Upper lobe of right lung (tissue), 1 donor: ENCODE measurements around the gene BACE1-AS. TPM values are rescaled to one million over a fixed set of nuclear protein-coding genes. Genes with fewer than 3 reads are reported as not detected.

Source experiments
- ATAC-seq: fragments of 200-7000 bp; cut with Tn5 transposase; one replicate; pipeline ENCODE4 v1.9.1; 2020; ENCODE audit warnings: mild to moderate bottlenecking, moderate library complexity
- DNase-seq: peaks from one replicate; pipeline ENCODE4 v3.0.0-alpha.2; 2020
- H3K27ac ChIP-seq: fragments of 200-600 bp; one replicate; pipeline ENCODE4 v1.8.0; 2022
- H3K27me3 ChIP-seq: fragments of 200-600 bp; one replicate; pipeline ENCODE4 v1.8.0; 2022; ENCODE audit warnings: mild to moderate bottlenecking
- H3K36me3 ChIP-seq: fragments of 200-600 bp; one replicate; pipeline ENCODE4 v1.8.0; 2022
- H3K4me1 ChIP-seq: fragments of 200-600 bp; one replicate; pipeline ENCODE4 v1.8.0; 2022
- H3K4me3 ChIP-seq: fragments of 200-600 bp; one replicate; pipeline ENCODE4 v1.8.0; 2022; ENCODE audit warnings: mild to moderate bottlenecking
- H3K9me3 ChIP-seq: fragments of 200-600 bp; one replicate; pipeline ENCODE4 v1.8.0; 2022
- intact Hi-C: fragments of 100-400 bp; cut with DNase I; formaldehyde crosslinking; loops from one replicate; pipeline ENCODE4 v1.11.0; 2022
- total RNA-seq: library from RNA; stranded (reverse); fragmentation: NEBNext Ultra II Directional; extraction: Animal tissue kit (Norgen Biotek cat#: 25700); gene quantifications from one replicate; pipeline ENCODE4 v1.2.1, GENCODE V29; 2021
- TF ChIP-seq, protein P1 (sequence below): fragments of 200-600 bp; IDR thresholded peaks from one replicate; pipeline ENCODE4 v1.8.0; 2022; ENCODE audit warnings: antibody characterized with exemption
- donor health status: DM: no; HTN: yes; CAD: no; lungs with severe emphysema.

Gene BACE1-AS
- total RNA-seq, 1 donor from 2014 or later, result 8.2 TPM

DNA sequence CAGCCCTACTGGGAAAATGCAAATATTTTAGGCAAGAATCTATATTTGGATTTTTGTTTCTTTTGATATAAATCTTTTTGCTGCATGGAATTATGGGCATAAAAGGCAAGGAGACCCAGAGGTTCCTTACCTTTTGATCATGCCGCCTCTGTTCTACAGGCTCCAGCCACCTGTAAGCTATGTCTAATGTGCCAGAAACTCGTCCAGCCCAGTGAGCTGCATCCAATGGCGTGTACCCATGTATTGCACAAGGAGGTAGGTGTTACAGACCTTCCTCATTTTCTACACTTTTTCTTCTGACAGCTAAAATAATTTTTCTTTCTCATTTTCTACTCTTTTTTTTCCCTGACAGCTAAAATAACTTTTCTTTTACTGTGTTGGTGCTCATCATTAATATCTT is 8.2 kb upstream of the BACE1-AS start:
- peaks cover 71% of the 10 kb centered on the region for H3K36me3 ChIP-seq

DNA sequence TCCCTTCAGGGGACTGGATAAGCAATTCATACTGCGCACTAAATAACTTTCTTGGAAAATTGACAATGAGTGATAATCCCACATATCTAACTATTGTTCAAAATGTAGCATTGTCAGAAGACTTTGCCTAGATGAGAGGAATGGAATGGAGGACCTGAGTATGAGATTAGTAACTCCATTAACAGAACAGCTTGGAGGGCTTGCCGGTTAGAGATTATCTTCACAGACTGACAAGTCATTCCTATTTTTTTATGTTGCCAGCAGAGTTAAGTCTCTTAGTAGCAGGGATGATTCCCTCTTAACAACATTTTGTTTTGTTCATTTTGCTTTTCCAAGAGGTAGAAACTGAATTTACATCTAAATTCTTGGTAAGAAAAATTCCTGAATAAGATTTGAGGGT is 7.1 kb upstream of the BACE1-AS start:
- peaks cover 3% of the 10 kb centered on the region for H3K4me1 ChIP-seq
- intact Hi-C loops, result no loop called here
- H3K27me3 ChIP-seq, result no peaks in the 10 kb centered on the region
- DNase-seq (no peak), ATAC-seq (no peak)
- no peak overlapping the region for H3K27ac ChIP-seq
- TF ChIP-seq, protein P1, sequence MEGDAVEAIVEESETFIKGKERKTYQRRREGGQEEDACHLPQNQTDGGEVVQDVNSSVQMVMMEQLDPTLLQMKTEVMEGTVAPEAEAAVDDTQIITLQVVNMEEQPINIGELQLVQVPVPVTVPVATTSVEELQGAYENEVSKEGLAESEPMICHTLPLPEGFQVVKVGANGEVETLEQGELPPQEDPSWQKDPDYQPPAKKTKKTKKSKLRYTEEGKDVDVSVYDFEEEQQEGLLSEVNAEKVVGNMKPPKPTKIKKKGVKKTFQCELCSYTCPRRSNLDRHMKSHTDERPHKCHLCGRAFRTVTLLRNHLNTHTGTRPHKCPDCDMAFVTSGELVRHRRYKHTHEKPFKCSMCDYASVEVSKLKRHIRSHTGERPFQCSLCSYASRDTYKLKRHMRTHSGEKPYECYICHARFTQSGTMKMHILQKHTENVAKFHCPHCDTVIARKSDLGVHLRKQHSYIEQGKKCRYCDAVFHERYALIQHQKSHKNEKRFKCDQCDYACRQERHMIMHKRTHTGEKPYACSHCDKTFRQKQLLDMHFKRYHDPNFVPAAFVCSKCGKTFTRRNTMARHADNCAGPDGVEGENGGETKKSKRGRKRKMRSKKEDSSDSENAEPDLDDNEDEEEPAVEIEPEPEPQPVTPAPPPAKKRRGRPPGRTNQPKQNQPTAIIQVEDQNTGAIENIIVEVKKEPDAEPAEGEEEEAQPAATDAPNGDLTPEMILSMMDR, result no peak
- H3K9me3 ChIP-seq, result no peaks in the 10 kb centered on the region
- peaks cover 82% of the 10 kb centered on the region for H3K36me3 ChIP-seq
- H3K4me3 ChIP-seq, result no peak overlapping the region

More for the DNA sequence above, 8.2 kb upstream of the BACE1-AS start:
- Histone ChIP-seq H3K27ac (no peak overlapping the region), H3K4me1 (peaks cover 3% of the 10 kb centered on the region), H3K4me3 (no peak overlapping the region), H3K9me3 (no peaks in the 10 kb centered on the region), H3K27me3 (no peaks in the 10 kb centered on the region)
- intact Hi-C loops, result no loop called here
- TF ChIP-seq, protein P1, result no peak
- no peak for ATAC-seq
- no peak for DNase-seq

DNA sequence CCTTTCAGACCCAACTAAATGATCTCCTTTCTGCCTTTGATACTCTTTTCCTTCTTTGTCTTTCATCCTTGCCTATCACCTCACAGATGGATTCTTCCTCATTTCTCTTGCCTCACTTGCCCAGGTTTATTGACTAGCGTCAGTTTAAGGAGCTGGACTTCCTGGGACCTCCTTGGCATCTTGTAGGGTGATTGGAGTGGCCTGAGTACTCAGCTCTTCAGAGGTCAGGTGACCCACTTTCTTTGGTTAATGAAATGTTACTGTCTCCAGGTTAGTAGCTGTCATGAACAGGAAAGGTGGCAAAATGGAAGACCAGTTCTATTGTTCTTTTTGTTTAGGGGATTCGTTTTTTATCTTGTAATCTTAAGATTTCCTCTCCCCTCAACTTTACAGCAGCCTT is 4.6 kb upstream of the BACE1-AS start:
- DNase-seq (no peak), ATAC-seq (no peak)
- intact Hi-C loops, result no loop called here
- no peaks in the 10 kb centered on the region for H3K27me3 ChIP-seq
- H3K27ac ChIP-seq, result no peak overlapping the region
- no peaks in the 10 kb centered on the region for H3K9me3 ChIP-seq
- TF ChIP-seq, protein P1, result no peak
- H3K36me3 ChIP-seq, result peaks cover 90% of the 10 kb centered on the region
- H3K4me1 ChIP-seq, result peaks cover 3% of the 10 kb centered on the region
- H3K4me3 ChIP-seq, result no peak overlapping the region

DNA sequence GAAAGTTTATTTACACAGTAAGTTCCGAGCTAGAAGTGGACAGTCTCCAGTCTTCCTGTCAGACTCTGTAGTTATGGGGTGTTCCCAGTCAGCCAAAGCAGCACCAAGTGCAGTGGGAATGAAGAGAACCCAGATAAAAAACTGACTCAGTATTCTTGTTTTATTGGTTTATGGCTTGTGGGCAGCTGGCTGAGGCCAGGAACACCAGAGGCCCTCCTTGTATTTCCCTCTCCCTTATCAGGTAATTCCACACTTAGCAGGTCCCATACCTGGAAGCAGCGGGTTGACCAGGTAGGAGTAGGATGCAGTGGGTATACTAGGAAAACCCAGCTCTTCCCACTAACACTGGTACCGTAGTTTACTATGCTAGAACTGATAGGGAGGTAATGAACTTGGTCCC is 3.5 kb upstream of the BACE1-AS start:
- TF ChIP-seq, protein P1, result no peak
- H3K27ac ChIP-seq, result no peak overlapping the region
- H3K9me3 ChIP-seq, result no peaks in the 10 kb centered on the region
- no peak overlapping the region for H3K4me3 ChIP-seq
- peaks cover 81% of the 10 kb centered on the region for H3K36me3 ChIP-seq
- intact Hi-C loops, result no loop called here
- DNase-seq, result no peak
- no peak for ATAC-seq
- H3K27me3 ChIP-seq, result no peaks in the 10 kb centered on the region
- peaks cover 3% of the 10 kb centered on the region for H3K4me1 ChIP-seq

DNA sequence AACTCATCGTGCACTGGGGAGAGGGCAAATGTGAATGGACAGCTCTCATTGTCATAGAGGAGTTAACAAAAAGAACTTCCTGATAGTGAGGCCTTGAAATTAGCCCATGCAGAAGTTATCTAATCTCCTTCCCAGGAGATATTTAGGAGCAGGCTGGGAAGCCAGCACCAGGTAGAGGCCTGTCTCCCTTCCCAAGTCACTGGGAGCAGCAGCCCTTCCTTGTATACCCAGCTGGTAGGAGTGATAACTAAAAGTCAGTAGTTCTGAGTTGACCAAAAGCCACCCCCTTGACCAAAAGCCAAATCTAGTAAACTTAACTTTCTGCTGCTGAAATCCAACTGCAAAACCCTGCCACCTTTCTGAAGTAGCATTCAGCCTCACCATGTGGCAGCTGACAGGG is 1.4 kb upstream of the BACE1-AS start:
- ATAC-seq, result no peak

More for the DNA sequence above, 1.4 kb upstream of the BACE1-AS start:
- Histone ChIP-seq H3K4me3 (no peak overlapping the region), H3K9me3 (no peaks in the 10 kb centered on the region), H3K36me3 (peaks cover 66% of the 10 kb centered on the region), H3K4me1 (peaks cover 3% of the 10 kb centered on the region), H3K27ac (no peak overlapping the region), H3K27me3 (no peaks in the 10 kb centered on the region)
- DNase-seq, result no peak
- intact Hi-C loops, result no loop called here
- TF ChIP-seq, protein P1, result no peak
